Progenitor cell of endocrine pancreas (in vitro differentiated cells): ENCODE data around the gene PDCD1LG2. TPM values are rescaled to one million over a fixed set of nuclear protein-coding genes. Genes with fewer than 3 reads are reported as not detected.
"Not testable (repeated sequence)": the region's sequence is repeated elsewhere in the genome, so short reads cannot be mapped to it uniquely, and the experiment has no call there.

Experiments used
- DNase-seq: peaks from one replicate; pipeline ENCODE4 v3.0.0; 2021; ENCODE audit warnings: low spot score; ENCODE audit not compliant: unreplicated experiment
- H3K27ac Mint-ChIP-seq: 2 replicates; pipeline ENCODE4 v1.8.0; 2021; ENCODE audit warnings: mild to moderate bottlenecking, moderate library complexity, mixed read lengths
- H3K27me3 Mint-ChIP-seq: 2 replicates; pipeline ENCODE4 v1.8.0; 2021; ENCODE audit warnings: mixed read lengths
- H3K36me3 Mint-ChIP-seq: 2 replicates; pipeline ENCODE4 v1.8.0; 2022; ENCODE audit warnings: mixed read lengths; ENCODE audit not compliant: insufficient read depth
- H3K4me1 Mint-ChIP-seq: 2 replicates; pipeline ENCODE4 v1.8.0; 2021; ENCODE audit warnings: low read depth, mixed read lengths
- H3K4me3 Mint-ChIP-seq: 2 replicates; pipeline ENCODE4 v1.8.0; 2021; ENCODE audit warnings: low read depth, mild to moderate bottlenecking, moderate library complexity, mixed read lengths
- H3K9me3 Mint-ChIP-seq: 2 replicates; pipeline ENCODE4 v1.8.0; 2021; ENCODE audit warnings: low read depth, mixed read lengths
- CTCF ChIP-seq: fragments of 200-600 bp; sonication (generic); IDR thresholded peaks from one replicate; pipeline ENCODE4 v1.5.0; 2021; ENCODE audit warnings: antibody characterized with exemption, mild to moderate bottlenecking; ENCODE audit not compliant: unreplicated experiment
- long read RNA-seq: library from polyadenylated mRNA; unstranded; transcript quantifications from one replicate; pipeline ENCODE4 v2.0.0, GENCODE V29; 2020
- total RNA-seq: library from RNA; stranded (reverse); gene quantifications from 2 replicates; pipeline ENCODE4 v1.2.1, GENCODE V29; 2021

The PDCD1LG2 gene
- not detected in 2 replicates for total RNA-seq
- long read RNA-seq, partial matches to known transcripts: 0 of 2 reads
- long read RNA-seq, other reads (novel, unspliced or antisense): 2 of 2 reads

GRCh38 chr9:5510360-5510931 is at the start of gene PDCD1LG2:
TSS of gene PDCD1LG2 (plus strand) at chr9:5510531. CDS start at chr9:5522547, 12,016 bp downstream.
- DNase-seq: no peak
- H3K4me1 Mint-ChIP-seq: no peaks in the 10 kb centered on the region
- H3K4me3 Mint-ChIP-seq: no peak within 1 kb of the TSS
- no peaks in the 10 kb centered on the region for H3K36me3 Mint-ChIP-seq
- no peak for TF ChIP-seq CTCF
- H3K27me3 Mint-ChIP-seq: no peaks in the 10 kb centered on the region
- H3K9me3 Mint-ChIP-seq: peaks cover 16% of the 10 kb centered on the region
- no peak within 1 kb of the TSS for H3K27ac Mint-ChIP-seq

GRCh38 chr9:5464831-5465330 is 45.5 kb upstream of the PDCD1LG2 start:
- H3K27ac Mint-ChIP-seq, H3K9me3 Mint-ChIP-seq, H3K4me1 Mint-ChIP-seq, DNase-seq, H3K27me3 Mint-ChIP-seq, H3K4me3 Mint-ChIP-seq, H3K36me3 Mint-ChIP-seq: not testable (repeated sequence)

- Mint-ChIP-seq H3K27ac (no peak overlapping the region), H3K27me3 (no peaks in the 10 kb centered on the region), H3K36me3 (no peaks in the 10 kb centered on the region), H3K4me3 (no peak overlapping the region), H3K9me3 (no peaks in the 10 kb centered on the region), H3K4me1 (no peaks in the 10 kb centered on the region)
- no peak for DNase-seq
- TF ChIP-seq CTCF: no peak
Measured at GRCh38 chr9:5466005-5466404, 44.3 kb upstream of the PDCD1LG2 start.

- Mint-ChIP-seq H3K27me3 (no peaks in the 10 kb centered on the region), H3K27ac (no peak overlapping the region), H3K4me1 (no peaks in the 10 kb centered on the region), H3K36me3 (no peaks in the 10 kb centered on the region), H3K9me3 (no peaks in the 10 kb centered on the region), H3K4me3 (no peak overlapping the region)
- no peak for DNase-seq
- no peak for TF ChIP-seq CTCF
Measured at GRCh38 chr9:5466766-5467165, 43.6 kb upstream of the PDCD1LG2 start.

- TF ChIP-seq CTCF: no peak
- no peaks in the 10 kb centered on the region for H3K36me3 Mint-ChIP-seq
- peaks cover 5% of the 10 kb centered on the region for H3K9me3 Mint-ChIP-seq
- no peak overlapping the region for H3K4me3 Mint-ChIP-seq
- no peak overlapping the region for H3K27ac Mint-ChIP-seq
- no peaks in the 10 kb centered on the region for H3K4me1 Mint-ChIP-seq
- H3K27me3 Mint-ChIP-seq: no peaks in the 10 kb centered on the region
- no peak for DNase-seq
Measured at GRCh38 chr9:5468850-5469249, 41.5 kb upstream of the PDCD1LG2 start.

GRCh38 chr9:5470122-5470521 is 40.2 kb upstream of the PDCD1LG2 start:
- DNase-seq: no peak
- Mint-ChIP-seq H3K27me3 (no peaks in the 10 kb centered on the region), H3K4me3 (no peak overlapping the region), H3K27ac (no peak overlapping the region), H3K36me3 (no peaks in the 10 kb centered on the region), H3K9me3 (peaks cover 8% of the 10 kb centered on the region), H3K4me1 (no peaks in the 10 kb centered on the region)
- no peak for TF ChIP-seq CTCF
